IgD-negative memory B cell (primary cell): Measurements from ENCODE around the gene CR1. TPM values are rescaled to one million over a fixed set of nuclear protein-coding genes. Genes with fewer than 3 reads are reported as not detected.
"Not testable (repeated sequence)": the region's sequence is repeated elsewhere in the genome, so short reads cannot be mapped to it uniquely, and the experiment has no call there.

Experiments
- H3K27ac Mint-ChIP-seq, 3 donors: one replicate each; pipeline ENCODE4 v1.8.0; 2020 to 2022; ENCODE audit warnings: mild to moderate bottlenecking in 3 of 3, mixed read lengths in 3 of 3, moderate library complexity in 1 of 3
- H3K27me3 Mint-ChIP-seq: one replicate; pipeline ENCODE4 v1.8.0; 2021; ENCODE audit warnings: mixed read lengths
- H3K36me3 Mint-ChIP-seq: one replicate; pipeline ENCODE4 v1.8.0; 2020; ENCODE audit warnings: mild to moderate bottlenecking, mixed read lengths
- H3K4me1 Mint-ChIP-seq, 3 donors: one replicate each; pipeline ENCODE4 v1.8.0; 2020 to 2022; ENCODE audit warnings: mixed read lengths in 3 of 3, mild to moderate bottlenecking in 1 of 3
- H3K4me3 Mint-ChIP-seq, 4 donors: one replicate each; pipeline ENCODE4 v1.8.0; 2020 to 2022; ENCODE audit warnings: mild to moderate bottlenecking in 4 of 4, mixed read lengths in 4 of 4, moderate library complexity in 3 of 4
- H3K9me3 Mint-ChIP-seq, 3 donors: one replicate each; pipeline ENCODE4 v1.8.0; 2020 to 2021; ENCODE audit warnings: mixed read lengths in 3 of 3, mild to moderate bottlenecking in 1 of 3
- polyA plus RNA-seq: library from polyadenylated mRNA; unstranded; fragments of 300-500 nt; fragmentation: Illumina TruSeq; gene quantifications from one replicate; pipeline ENCODE4 v1.2.3, GENCODE V29; 2021

CR1 gene
- polyA plus RNA-seq, 1 donor from 2014 or later: 37.3 TPM

GRCh38 chr1:207493212-207493611 lies 2.7 kb upstream of the CR1 start:
- H3K36me3 Mint-ChIP-seq: peaks cover 5% of the 10 kb centered on the region
- no peaks in the 10 kb centered on the region for H3K9me3 Mint-ChIP-seq
- H3K4me3 Mint-ChIP-seq: no peak overlapping the region
- no peak overlapping the region for H3K27ac Mint-ChIP-seq
- H3K4me1 Mint-ChIP-seq: peaks cover 12 to 14% (median 14%) of the 10 kb centered on the region in 3 donors
- H3K27me3 Mint-ChIP-seq: no peaks in the 10 kb centered on the region

DNA sequence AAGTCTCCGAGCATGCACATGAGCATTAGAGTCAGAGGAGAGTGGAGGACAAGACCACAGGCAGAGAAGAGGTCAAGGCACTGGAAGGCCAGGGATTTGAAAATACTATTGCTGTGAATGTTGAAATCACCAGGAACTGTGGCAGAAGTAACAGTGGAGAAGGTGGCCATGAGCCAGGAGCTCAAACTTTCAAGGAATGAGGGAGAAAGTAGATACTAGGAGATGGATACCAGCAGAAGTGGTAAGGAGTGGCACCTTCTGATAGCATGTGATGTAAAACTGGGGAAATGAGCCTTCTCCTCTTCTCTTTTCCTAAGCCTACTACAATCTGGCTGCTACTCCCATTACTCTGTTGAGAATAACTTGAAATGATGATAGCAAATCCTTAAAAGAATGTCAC lies 1.8 kb upstream of the CR1 start:
- H3K27me3 Mint-ChIP-seq: peaks cover 2% of the 10 kb centered on the region
- no peak overlapping the region for H3K4me3 Mint-ChIP-seq
- H3K27ac Mint-ChIP-seq: no peak overlapping the region
- peaks cover 5% of the 10 kb centered on the region for H3K36me3 Mint-ChIP-seq
- H3K4me1 Mint-ChIP-seq: peaks cover 16 to 20% (median 19%) of the 10 kb centered on the region in 3 donors
- H3K9me3 Mint-ChIP-seq: no peaks in the 10 kb centered on the region

DNA sequence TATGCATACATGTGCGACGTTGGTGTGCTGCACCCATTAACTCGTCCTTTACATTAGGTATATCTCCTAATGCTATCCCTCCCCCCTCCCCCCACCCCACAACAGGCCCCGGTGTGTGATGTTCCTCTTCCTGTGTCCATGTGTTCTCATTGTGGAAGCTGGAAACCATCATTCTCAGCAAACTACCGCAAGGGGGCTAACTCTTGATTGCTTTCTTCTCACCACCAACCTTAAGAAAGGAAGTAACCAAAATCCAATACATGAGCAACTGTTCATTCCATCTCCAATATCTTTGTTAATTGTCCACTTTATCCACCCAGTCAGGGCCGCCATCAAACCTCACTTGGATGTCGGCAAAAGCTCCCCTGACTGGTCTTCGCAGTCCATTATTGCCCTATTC lies 676 bp upstream of the CR1 start:
- not testable (repeated sequence) for H3K9me3 Mint-ChIP-seq, H3K27me3 Mint-ChIP-seq, H3K36me3 Mint-ChIP-seq
- H3K4me3 Mint-ChIP-seq: peak overlapping the region; percentile 91 to 97 (median 96)
- H3K4me1 Mint-ChIP-seq: peaks cover 22 to 26% (median 24%) of the 10 kb centered on the region in 3 donors
- peak overlapping the region; percentile 87 to 96 (median 96) for H3K27ac Mint-ChIP-seq

- Mint-ChIP-seq H3K27ac (peak overlapping the region; percentile 77 to 96 (median 87)), H3K36me3 (no peaks in the 10 kb centered on the region), H3K4me1 (peaks cover 22 to 32% (median 31%) of the 10 kb centered on the region in 3 donors), H3K4me3 (peak overlapping the region; percentile 91 to 97 (median 96)), H3K9me3 (no peaks in the 10 kb centered on the region), H3K27me3 (peaks cover 2% of the 10 kb centered on the region)
Measured at GRCh38 chr1:207497941-207498340, 2.0 kb downstream of the CR1 start.

GRCh38 chr1:207499573-207499972 lies 3.6 kb downstream of the CR1 start:
- Mint-ChIP-seq H3K27me3 (peaks cover 2% of the 10 kb centered on the region), H3K9me3 (no peaks in the 10 kb centered on the region), H3K27ac (peak overlapping the region in 2 of 3 donors; percentile 1 to 4)

GRCh38 chr1:207500306-207500705 lies 4.3 kb downstream of the CR1 start:
- H3K27me3 Mint-ChIP-seq: peaks cover 2% of the 10 kb centered on the region
- H3K27ac Mint-ChIP-seq: no peak overlapping the region
- peaks cover 21 to 35% (median 32%) of the 10 kb centered on the region in 3 donors for H3K4me1 Mint-ChIP-seq
- H3K4me3 Mint-ChIP-seq: no peak overlapping the region
- no peaks in the 10 kb centered on the region for H3K36me3 Mint-ChIP-seq
- H3K9me3 Mint-ChIP-seq: no peaks in the 10 kb centered on the region

More at GRCh38 chr1:207499573-207499972, 3.6 kb downstream of the CR1 start:
- no peaks in the 10 kb centered on the region for H3K36me3 Mint-ChIP-seq
- H3K4me1 Mint-ChIP-seq: peaks cover 22 to 36% (median 33%) of the 10 kb centered on the region in 3 donors
- peak overlapping the region in 3 of 4 donors; percentile 3 to 55 (median 48) for H3K4me3 Mint-ChIP-seq

- H3K4me3 Mint-ChIP-seq: no peak overlapping the region
- H3K36me3 Mint-ChIP-seq: no peaks in the 10 kb centered on the region
- H3K27ac Mint-ChIP-seq: no peak overlapping the region
- no peaks in the 10 kb centered on the region for H3K9me3 Mint-ChIP-seq
- H3K4me1 Mint-ChIP-seq: peaks cover 14 to 30% (median 26%) of the 10 kb centered on the region in 3 donors
- peaks cover 2% of the 10 kb centered on the region for H3K27me3 Mint-ChIP-seq
Measured at GRCh38 chr1:207501071-207501470, 5.1 kb downstream of the CR1 start.

DNA sequence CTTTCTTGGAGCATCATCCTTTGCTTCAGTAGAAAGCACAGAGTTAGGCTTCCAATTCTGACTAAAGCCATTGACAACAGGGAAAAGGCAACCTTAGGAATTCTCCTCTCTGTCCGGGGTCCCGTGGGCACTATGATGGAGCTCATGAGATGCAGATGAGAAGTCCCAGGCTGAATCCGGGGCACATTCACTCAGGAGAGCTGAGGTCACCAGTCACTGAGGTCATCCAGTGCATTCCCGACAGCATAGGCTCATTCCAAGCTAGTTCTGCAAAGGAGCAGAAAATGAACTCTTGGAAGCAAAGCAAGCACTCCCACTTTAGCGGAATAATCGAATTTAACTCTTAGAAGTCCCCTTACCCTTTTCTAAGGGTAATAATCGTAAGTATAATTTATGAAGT lies 6.8 kb downstream of the CR1 start:
- Mint-ChIP-seq H3K4me1 (peaks cover 14 to 27% (median 24%) of the 10 kb centered on the region in 3 donors), H3K27ac (no peak overlapping the region), H3K27me3 (peaks cover 2% of the 10 kb centered on the region), H3K4me3 (no peak overlapping the region), H3K9me3 (no peaks in the 10 kb centered on the region), H3K36me3 (no peaks in the 10 kb centered on the region)

GRCh38 chr1:207503950-207504349 lies 8.0 kb downstream of the CR1 start:
- no peaks in the 10 kb centered on the region for H3K9me3 Mint-ChIP-seq
- peaks cover 2% of the 10 kb centered on the region for H3K27me3 Mint-ChIP-seq
- no peak overlapping the region for H3K27ac Mint-ChIP-seq
- no peaks in the 10 kb centered on the region for H3K36me3 Mint-ChIP-seq
- H3K4me3 Mint-ChIP-seq: no peak overlapping the region
- peaks cover 8 to 19% (median 16%) of the 10 kb centered on the region in 3 donors for H3K4me1 Mint-ChIP-seq

- Mint-ChIP-seq H3K27ac (no peak overlapping the region), H3K27me3 (no peaks in the 10 kb centered on the region), H3K4me1 (peaks cover 3 to 14% (median 11%) of the 10 kb centered on the region in 3 donors), H3K9me3 (no peaks in the 10 kb centered on the region), H3K36me3 (no peaks in the 10 kb centered on the region), H3K4me3 (no peak overlapping the region)
Measured at GRCh38 chr1:207504438-207504837, 8.5 kb downstream of the CR1 start.

DNA sequence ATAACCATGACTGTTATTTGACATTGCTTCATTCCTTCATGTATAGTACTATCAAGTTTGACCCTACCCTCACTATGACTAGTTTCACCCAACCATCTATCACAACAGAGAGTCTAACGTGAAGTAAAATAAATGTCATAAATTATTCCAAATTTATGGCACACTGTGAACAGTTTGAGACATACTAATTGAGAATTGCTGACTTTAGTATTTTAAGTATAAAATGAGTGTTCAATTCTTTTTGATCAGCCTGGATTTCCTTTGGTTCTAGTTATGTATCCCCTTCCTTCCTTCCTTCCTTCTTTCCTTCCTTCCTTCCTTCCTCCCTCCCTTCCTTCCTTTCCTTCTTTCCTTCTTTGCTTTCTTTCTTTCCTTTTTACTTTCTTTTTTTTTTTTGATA lies 14.5 kb downstream of the CR1 start:
- Mint-ChIP-seq H3K4me3 (no peak overlapping the region), H3K27ac (peak overlapping the region in 1 of 3 donors; percentile 78), H3K9me3 (no peaks in the 10 kb centered on the region), H3K4me1 (no peaks in the 10 kb centered on the region), H3K36me3 (peaks cover 3% of the 10 kb centered on the region), H3K27me3 (no peaks in the 10 kb centered on the region)

- H3K9me3 Mint-ChIP-seq: no peaks in the 10 kb centered on the region
- H3K36me3 Mint-ChIP-seq: peaks cover 3% of the 10 kb centered on the region
- H3K4me1 Mint-ChIP-seq: peaks cover 0 to 2% (median 2%) of the 10 kb centered on the region in 3 donors
- no peak overlapping the region for H3K27ac Mint-ChIP-seq
- H3K4me3 Mint-ChIP-seq: no peak overlapping the region
- H3K27me3 Mint-ChIP-seq: no peaks in the 10 kb centered on the region
Measured at GRCh38 chr1:207514890-207515289, 18.9 kb downstream of the CR1 start.

DNA sequence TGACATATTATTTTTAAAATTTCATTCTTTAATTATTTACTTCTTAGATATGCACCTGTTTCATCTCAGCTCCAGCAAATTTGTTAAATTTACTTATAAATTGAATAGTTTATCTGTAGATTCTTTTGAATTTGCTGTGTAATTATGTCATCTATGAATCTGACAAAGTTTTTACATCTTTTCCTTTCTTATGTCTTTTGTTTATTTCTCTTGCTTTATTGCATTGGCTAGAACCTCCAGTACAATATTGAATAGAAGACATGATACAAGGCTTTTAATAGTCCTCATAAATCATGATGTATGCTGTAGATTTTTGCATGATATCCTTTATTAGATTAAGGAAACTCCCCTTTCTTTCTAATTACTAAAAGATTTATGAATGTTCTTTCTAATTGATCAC lies 20.8 kb downstream of the CR1 start:
- no peak overlapping the region for H3K4me3 Mint-ChIP-seq
- H3K27ac Mint-ChIP-seq: peak overlapping the region in 1 of 3 donors; percentile 39
- no peaks in the 10 kb centered on the region for H3K9me3 Mint-ChIP-seq
- H3K27me3 Mint-ChIP-seq: no peaks in the 10 kb centered on the region
- peaks cover 0 to 2% (median 2%) of the 10 kb centered on the region in 3 donors for H3K4me1 Mint-ChIP-seq
- peaks cover 3% of the 10 kb centered on the region for H3K36me3 Mint-ChIP-seq

- Mint-ChIP-seq H3K27ac (peak overlapping the region in 2 of 3 donors; percentile 11 to 41), H3K4me1 (peaks cover 0 to 2% (median 2%) of the 10 kb centered on the region in 3 donors), H3K9me3 (no peaks in the 10 kb centered on the region), H3K4me3 (no peak overlapping the region), H3K27me3 (no peaks in the 10 kb centered on the region), H3K36me3 (peaks cover 3% of the 10 kb centered on the region)
Measured at GRCh38 chr1:207518608-207519236, 22.8 kb downstream of the CR1 start.

DNA sequence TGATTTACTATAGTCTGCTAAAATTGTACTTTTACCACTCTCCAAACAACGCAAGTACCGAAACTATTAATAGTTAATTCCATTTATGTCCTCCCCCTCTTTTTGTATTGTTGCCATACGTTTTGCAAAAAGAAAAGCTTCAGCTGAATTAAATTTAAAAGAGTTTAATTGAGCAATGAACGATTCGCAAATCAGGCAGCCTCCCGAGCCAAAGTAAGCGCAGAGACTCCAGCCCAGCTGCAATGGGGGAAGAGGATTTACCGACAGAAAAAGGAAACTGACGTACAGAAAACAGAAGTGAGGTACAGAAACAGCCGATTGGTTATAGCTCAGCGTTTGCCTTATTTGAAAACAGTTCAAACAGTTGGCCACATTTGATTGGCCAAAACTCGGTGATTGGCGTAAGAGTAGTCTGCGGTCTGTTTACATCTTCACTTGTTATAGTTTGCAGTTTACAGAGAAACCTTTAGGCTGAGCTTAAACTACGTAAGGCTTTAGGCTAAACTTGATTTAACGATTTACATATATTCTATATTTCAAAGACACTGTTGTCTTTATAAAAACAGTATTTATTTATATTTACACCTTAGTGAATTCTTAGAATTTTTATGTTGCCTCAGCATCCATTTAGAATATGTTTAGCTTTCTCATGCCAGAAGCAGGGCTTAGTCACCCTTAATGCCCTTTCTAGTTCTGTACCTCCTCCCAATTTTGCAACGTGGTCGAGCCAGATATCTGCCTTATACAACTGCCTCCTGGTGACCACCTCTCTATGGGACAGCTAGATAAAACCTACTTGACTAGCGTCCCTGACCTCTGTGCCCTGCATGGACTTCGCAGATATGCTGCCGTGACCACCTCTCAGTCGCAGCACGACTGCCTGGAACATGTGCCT lies 23.8 kb downstream of the CR1 start:
- peaks cover 5% of the 10 kb centered on the region for H3K36me3 Mint-ChIP-seq
- no peak overlapping the region for H3K4me3 Mint-ChIP-seq
- no peaks in the 10 kb centered on the region for H3K9me3 Mint-ChIP-seq
- peak overlapping the region in 1 of 3 donors; percentile 57 for H3K27ac Mint-ChIP-seq
- peaks cover 0 to 2% (median 2%) of the 10 kb centered on the region in 3 donors for H3K4me1 Mint-ChIP-seq
- H3K27me3 Mint-ChIP-seq: no peaks in the 10 kb centered on the region
